AG09319 (cell line): ENCODE measurements around the gene ELFN2.
"Not testable (repeated sequence)": the region's sequence is repeated elsewhere in the genome, so short reads cannot be mapped to it uniquely, and the experiment has no call there.

Source experiments
- DNase-seq: peaks from one replicate; pipeline ENCODE4 v3.0.0-alpha.2; 2010; ENCODE audit warnings: low read depth; ENCODE audit errors: extremely low read depth
- TF ChIP-seq, protein P1 (sequence below): IDR thresholded peaks from 2 replicates; pipeline ENCODE4 v1.5.1; 2011; ENCODE audit warnings: low read depth, mild to moderate bottlenecking, inconsistent platforms, low read length, moderate library complexity

ELFN2 gene

DNA sequence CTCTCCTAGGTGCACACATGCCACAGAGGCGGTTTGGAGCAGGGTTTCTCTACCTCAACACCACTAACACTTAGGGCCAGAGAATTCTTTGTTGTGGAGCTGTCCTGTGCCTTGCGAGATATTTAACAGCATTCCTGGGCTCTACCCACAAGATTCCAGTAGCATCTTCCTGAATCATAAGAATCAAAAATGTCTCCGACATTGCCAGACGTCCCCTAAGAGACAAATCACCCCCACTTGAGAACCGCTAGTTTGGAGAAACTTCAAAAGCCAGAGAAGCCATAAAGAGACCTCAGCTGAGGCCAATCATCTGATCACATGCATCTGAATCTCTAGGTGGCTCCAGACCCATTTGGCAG is 42.8 kb upstream of the ELFN2 start:
- TF ChIP-seq, protein P1, sequence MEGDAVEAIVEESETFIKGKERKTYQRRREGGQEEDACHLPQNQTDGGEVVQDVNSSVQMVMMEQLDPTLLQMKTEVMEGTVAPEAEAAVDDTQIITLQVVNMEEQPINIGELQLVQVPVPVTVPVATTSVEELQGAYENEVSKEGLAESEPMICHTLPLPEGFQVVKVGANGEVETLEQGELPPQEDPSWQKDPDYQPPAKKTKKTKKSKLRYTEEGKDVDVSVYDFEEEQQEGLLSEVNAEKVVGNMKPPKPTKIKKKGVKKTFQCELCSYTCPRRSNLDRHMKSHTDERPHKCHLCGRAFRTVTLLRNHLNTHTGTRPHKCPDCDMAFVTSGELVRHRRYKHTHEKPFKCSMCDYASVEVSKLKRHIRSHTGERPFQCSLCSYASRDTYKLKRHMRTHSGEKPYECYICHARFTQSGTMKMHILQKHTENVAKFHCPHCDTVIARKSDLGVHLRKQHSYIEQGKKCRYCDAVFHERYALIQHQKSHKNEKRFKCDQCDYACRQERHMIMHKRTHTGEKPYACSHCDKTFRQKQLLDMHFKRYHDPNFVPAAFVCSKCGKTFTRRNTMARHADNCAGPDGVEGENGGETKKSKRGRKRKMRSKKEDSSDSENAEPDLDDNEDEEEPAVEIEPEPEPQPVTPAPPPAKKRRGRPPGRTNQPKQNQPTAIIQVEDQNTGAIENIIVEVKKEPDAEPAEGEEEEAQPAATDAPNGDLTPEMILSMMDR: no peak
- no peak for DNase-seq

- no peak for DNase-seq
- TF ChIP-seq, protein P1: no peak
Measured at GRCh38 chr22:37469416-37470086, 42.3 kb upstream of the ELFN2 start.

- not testable (repeated sequence) for DNase-seq
Measured at GRCh38 chr22:37468201-37468695, 41.0 kb upstream of the ELFN2 start.

GRCh38 chr22:37467391-37467955 is 40.2 kb upstream of the ELFN2 start:
- TF ChIP-seq, protein P1: no peak
- no peak for DNase-seq

DNA sequence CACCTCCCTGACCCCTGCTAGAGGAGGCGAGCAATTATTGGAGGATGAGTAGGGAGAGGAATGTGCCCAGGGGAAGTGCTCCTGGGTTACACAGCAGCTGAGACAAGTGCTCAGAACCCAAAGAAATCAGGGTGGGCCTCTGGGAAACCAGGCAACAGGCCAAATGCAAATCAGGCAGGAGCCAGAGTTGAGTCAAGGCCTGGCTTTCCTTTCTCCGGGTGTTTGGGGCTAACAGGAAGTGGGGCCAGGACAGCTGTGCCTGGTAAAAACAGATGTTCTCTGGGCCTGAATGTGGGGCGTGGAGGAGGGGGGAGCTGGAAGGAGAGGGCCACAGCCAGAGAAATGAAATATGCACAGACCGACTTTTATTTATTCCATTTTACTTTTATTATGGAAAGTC is 36.9 kb upstream of the ELFN2 start:
- no peak for DNase-seq
- TF ChIP-seq, protein P1: no peak

- DNase-seq: no peak
- TF ChIP-seq, protein P1: no peak
Measured at GRCh38 chr22:37462983-37463382, 35.7 kb upstream of the ELFN2 start.

GRCh38 chr22:37462436-37462835 is 35.2 kb upstream of the ELFN2 start:
- TF ChIP-seq, protein P1: no peak

GRCh38 chr22:37461961-37462360 is 34.7 kb upstream of the ELFN2 start:
- DNase-seq: no peak
- TF ChIP-seq, protein P1: no peak

More at GRCh38 chr22:37462436-37462835, 35.2 kb upstream of the ELFN2 start:
- no peak for DNase-seq
